A673 (cell line): ENCODE measurements around the gene CLDN1. TPM values are rescaled to one million over a fixed set of nuclear protein-coding genes. Genes with fewer than 3 reads are reported as not detected.

ENCODE experiments used
- BruUV-seq: library from RNA; stranded (reverse); fragments of 400-500 nt; replicated peaks from 2 replicates; lab custom pipeline; 2021; lab: Mats Ljungman, UMichigan
- CTCF ChIA-PET: fragments of 300-600 bp; sonication (Branson Sonifier 250); formaldehyde crosslinking; loops from one replicate; lab custom pipeline; 2022; ENCODE audit warnings: antibody characterized with exemption; lab: Charles Lee
- POLR2A ChIA-PET: fragments of 300-600 bp; sonication (Branson Sonifier 250); formaldehyde crosslinking; loops from one replicate; lab custom pipeline; 2022; ENCODE audit warnings: antibody characterized with exemption; ENCODE audit not compliant: low non-redundant PET; lab: Charles Lee
- DNase-seq: peaks from one replicate; pipeline ENCODE4 v3.0.0-alpha.2; 2015; ENCODE audit warnings: low spot score
- H3K27ac ChIP-seq: fragments of 200-600 bp; sonication (generic); 2 replicates; pipeline ENCODE4 v1.5.1; 2016; ENCODE audit warnings: mixed run types, low read depth, mild to moderate bottlenecking, mixed read lengths, antibody characterized with exemption, low read length; ENCODE audit not compliant: poor library complexity, severe bottlenecking
- H3K27me3 ChIP-seq: fragments of 200-600 bp; sonication (generic); replicated peaks from 2 replicates; pipeline ENCODE4 v1.6.1; 2017; ENCODE audit warnings: mixed run types, low read depth, mild to moderate bottlenecking, mixed read lengths, antibody characterized with exemption, low read length; ENCODE audit not compliant: insufficient read depth, poor library complexity
- H3K36me3 ChIP-seq: fragments of 200-600 bp; sonication (generic); 2 replicates; pipeline ENCODE4 v1.6.1; 2016; ENCODE audit warnings: mixed run types, mild to moderate bottlenecking, mixed read lengths, antibody characterized with exemption, low read length; ENCODE audit not compliant: insufficient read depth, poor library complexity, severe bottlenecking
- H3K4me1 ChIP-seq: fragments of 200-600 bp; sonication (generic); 2 replicates; pipeline ENCODE4 v1.6.1; 2017; ENCODE audit warnings: mixed run types, mild to moderate bottlenecking, mixed read lengths, antibody characterized with exemption, low read length; ENCODE audit not compliant: insufficient read depth, poor library complexity, severe bottlenecking
- H3K4me3 ChIP-seq: fragments of 200-600 bp; sonication (generic); 2 replicates; pipeline ENCODE4 v1.5.1; 2016; ENCODE audit warnings: low read depth, mixed run types, mild to moderate bottlenecking, mixed read lengths, low read length; ENCODE audit not compliant: poor library complexity, severe bottlenecking
- H3K9me3 ChIP-seq: fragments of 200-600 bp; sonication (generic); 2 replicates; pipeline ENCODE4 v1.6.1; 2016; ENCODE audit warnings: mixed run types, low read depth, mild to moderate bottlenecking, mixed read lengths, antibody characterized with exemption, low read length; ENCODE audit not compliant: poor library complexity, severe bottlenecking
- EZH2 ChIP-seq: fragments of 200-600 bp; sonication (generic); IDR thresholded peaks from 2 replicates; pipeline ENCODE4 v1.6.1; 2017; ENCODE audit warnings: borderline replicate concordance, low read depth, mild to moderate bottlenecking, mixed read lengths, antibody characterized with exemption, low read length; ENCODE audit not compliant: poor library complexity, severe bottlenecking
- intact Hi-C: fragments of 100-400 bp; cut with micrococcal nuclease; formaldehyde crosslinking; loops from one replicate; pipeline ENCODE4 v1.10.0; 2022; ENCODE audit not compliant: unreplicated experiment
- total RNA-seq: library from RNA; stranded (reverse); gene quantifications from 2 replicates; pipeline ENCODE4 v1.2.3, GENCODE V29; 2021
- TF ChIP-seq, protein P1 (sequence below): fragments of 300-800, 200-600 bp; sonication (generic); conservative IDR thresholded peaks from 2 replicates; pipeline ENCODE4 v1.5.1; 2017; ENCODE audit warnings: low read depth, mild to moderate bottlenecking, antibody characterized with exemption, low read length, moderate library complexity, mixed read lengths

The CLDN1 gene
- total RNA-seq, 1 experiment from 2014 or later: 184 TPM

DNA sequence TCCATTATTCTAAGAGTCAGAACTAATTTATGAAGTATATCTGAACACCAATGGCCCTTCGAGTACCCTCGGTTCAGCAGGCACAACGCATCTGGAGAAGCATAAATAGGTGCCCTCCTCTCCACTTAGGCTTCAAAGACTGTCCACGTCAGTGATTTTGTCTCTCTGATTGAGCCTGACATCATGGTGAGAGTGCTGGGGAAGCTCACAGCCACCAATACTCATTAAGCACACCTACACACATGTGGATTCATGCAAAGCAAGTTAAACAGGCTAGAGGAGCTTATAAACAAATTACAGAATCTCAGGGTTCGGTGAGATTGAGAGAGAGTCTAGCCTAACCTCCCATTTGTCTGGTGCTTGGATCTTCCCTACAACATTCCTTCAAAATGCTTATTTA lies 3.6 kb downstream of the CLDN1 start:
- peaks cover 39% of the 10 kb centered on the region for H3K4me1 ChIP-seq
- H3K9me3 ChIP-seq: no peaks in the 10 kb centered on the region
- H3K36me3 ChIP-seq: peaks cover 13% of the 10 kb centered on the region
- no peak for TF ChIP-seq EZH2
- TF ChIP-seq, protein P1, sequence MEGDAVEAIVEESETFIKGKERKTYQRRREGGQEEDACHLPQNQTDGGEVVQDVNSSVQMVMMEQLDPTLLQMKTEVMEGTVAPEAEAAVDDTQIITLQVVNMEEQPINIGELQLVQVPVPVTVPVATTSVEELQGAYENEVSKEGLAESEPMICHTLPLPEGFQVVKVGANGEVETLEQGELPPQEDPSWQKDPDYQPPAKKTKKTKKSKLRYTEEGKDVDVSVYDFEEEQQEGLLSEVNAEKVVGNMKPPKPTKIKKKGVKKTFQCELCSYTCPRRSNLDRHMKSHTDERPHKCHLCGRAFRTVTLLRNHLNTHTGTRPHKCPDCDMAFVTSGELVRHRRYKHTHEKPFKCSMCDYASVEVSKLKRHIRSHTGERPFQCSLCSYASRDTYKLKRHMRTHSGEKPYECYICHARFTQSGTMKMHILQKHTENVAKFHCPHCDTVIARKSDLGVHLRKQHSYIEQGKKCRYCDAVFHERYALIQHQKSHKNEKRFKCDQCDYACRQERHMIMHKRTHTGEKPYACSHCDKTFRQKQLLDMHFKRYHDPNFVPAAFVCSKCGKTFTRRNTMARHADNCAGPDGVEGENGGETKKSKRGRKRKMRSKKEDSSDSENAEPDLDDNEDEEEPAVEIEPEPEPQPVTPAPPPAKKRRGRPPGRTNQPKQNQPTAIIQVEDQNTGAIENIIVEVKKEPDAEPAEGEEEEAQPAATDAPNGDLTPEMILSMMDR: no peak
- peak overlapping the region; percentile 78 for H3K4me3 ChIP-seq
- H3K27ac ChIP-seq: peak overlapping the region; percentile 78
- intact Hi-C loops: no loop called here
- ChIA-PET CTCF (no interaction called here), POLR2A (no interaction called here)
- peak; percentile 35 for DNase-seq
- no TSS peak for BruUV-seq
- H3K27me3 ChIP-seq: no peaks in the 10 kb centered on the region

DNA sequence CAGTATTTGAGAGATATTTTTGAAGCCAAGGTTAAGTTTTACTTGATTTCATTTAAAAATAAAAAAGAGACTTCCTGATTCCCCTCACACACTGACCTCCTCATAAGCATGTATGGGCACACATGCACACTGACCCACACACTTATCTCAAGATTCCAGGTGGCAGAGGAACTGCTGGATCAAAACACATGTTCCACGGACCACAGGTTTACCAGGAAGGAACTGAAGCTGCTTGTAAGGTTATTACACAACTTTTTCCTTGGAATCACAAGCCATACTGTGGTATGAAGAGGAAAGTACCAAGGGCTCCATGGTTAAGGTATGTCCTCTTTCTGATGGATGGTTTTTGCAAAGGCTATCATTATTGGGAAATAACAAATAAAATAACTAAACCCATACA lies 7.5 kb downstream of the CLDN1 start:
- DNase-seq: no peak
- peaks cover 28% of the 10 kb centered on the region for H3K4me1 ChIP-seq
- BruUV-seq: no TSS peak
- ChIA-PET POLR2A (no interaction called here), CTCF (no interaction called here)
- no peaks in the 10 kb centered on the region for H3K27me3 ChIP-seq
- H3K4me3 ChIP-seq: no peak overlapping the region
- no peak overlapping the region for H3K27ac ChIP-seq
- peaks cover 44% of the 10 kb centered on the region for H3K36me3 ChIP-seq
- TF ChIP-seq EZH2: no peak
- TF ChIP-seq, protein P1: no peak
- intact Hi-C loops: no loop called here
- H3K9me3 ChIP-seq: no peaks in the 10 kb centered on the region

DNA sequence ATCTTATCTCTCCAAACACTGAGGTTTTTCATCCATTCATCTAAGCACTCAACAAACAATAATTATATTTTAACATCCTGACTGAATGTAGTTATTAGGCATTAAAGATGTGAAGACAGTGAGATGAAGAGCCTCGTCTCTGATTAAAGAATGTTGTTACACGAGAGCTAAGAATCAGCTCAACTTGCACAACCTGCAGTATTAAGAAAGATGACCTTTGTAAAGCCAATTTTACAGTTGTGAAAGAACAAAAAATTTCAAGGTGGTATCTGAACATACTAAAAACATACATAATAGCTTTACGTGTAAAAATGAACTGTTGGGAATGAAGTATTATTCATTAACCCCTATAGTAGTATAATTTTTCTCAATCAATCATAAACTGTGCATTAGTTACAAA lies 12.8 kb downstream of the CLDN1 start:
- ChIA-PET CTCF (no interaction called here), POLR2A (no interaction called here)
- Histone ChIP-seq H3K4me1 (no peaks in the 10 kb centered on the region), H3K36me3 (peaks cover 82% of the 10 kb centered on the region), H3K27me3 (no peaks in the 10 kb centered on the region), H3K27ac (no peak overlapping the region), H3K9me3 (no peaks in the 10 kb centered on the region), H3K4me3 (no peak overlapping the region)
- DNase-seq: no peak
- intact Hi-C loops: no loop called here
- BruUV-seq: no TSS peak
- no peak for TF ChIP-seq EZH2

DNA sequence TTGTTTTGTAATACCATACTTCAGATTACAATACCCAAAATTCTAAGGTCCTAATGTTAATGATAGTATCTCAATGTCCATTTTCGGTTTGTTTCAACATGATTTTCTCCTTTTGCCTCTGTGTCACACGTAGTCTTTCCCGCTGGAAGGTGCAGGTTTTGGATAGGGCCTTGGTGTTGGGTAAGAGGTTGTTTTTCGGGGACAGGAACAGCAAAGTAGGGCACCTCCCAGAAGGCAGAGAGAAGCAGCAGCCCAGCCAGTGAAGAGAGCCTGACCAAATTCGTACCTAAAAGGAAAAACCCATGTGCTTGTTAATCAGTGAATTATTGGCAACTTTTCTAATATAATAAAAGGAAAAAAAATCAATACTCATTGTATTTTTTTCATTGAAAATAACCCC lies 14.1 kb downstream of the CLDN1 start:
- intact Hi-C loops: no loop called here
- ChIA-PET POLR2A (no interaction called here), CTCF (no interaction called here)
- H3K36me3 ChIP-seq: peaks cover 76% of the 10 kb centered on the region
- no peak overlapping the region for H3K4me3 ChIP-seq
- H3K27me3 ChIP-seq: no peaks in the 10 kb centered on the region
- no peak for TF ChIP-seq EZH2
- TF ChIP-seq, protein P1: no peak
- no peaks in the 10 kb centered on the region for H3K4me1 ChIP-seq
- no TSS peak for BruUV-seq
- H3K9me3 ChIP-seq: no peaks in the 10 kb centered on the region
- no peak for DNase-seq
- H3K27ac ChIP-seq: no peak overlapping the region
